ENCODE data around the gene DMBT1. TPM values are rescaled to one million over a fixed set of nuclear protein-coding genes. Genes with fewer than 3 reads are reported as not detected.

DMBT1 gene
- total and polyA plus RNA-seq, 2 donors (not counting 1 experiment from before 2014, with no cell fraction given): not detected

GRCh38 chr10:122656741-122657140 lies 96.2 kb downstream of the DMBT1 start:
- intact Hi-C loops (cut with micrococcal nuclease): no loop called here
- TF ChIP-seq EZH2 (IDR thresholded peaks at IDR 0.05; ENCODE audit: borderline replicate concordance, insufficient read depth, low read depth, low read length, poor library complexity, severe bottlenecking) (no peak), CTCF (IDR thresholded peaks at IDR 0.05) (no peak)
- POLR2A ChIA-PET: no interaction called here

GRCh38 chr10:122657255-122657654 lies 96.7 kb downstream of the DMBT1 start:
- intact Hi-C loops (cut with micrococcal nuclease): no loop called here
- H2AFZ ChIP-seq (ENCODE audit: insufficient read depth, low read depth, low read length, poor library complexity, severe bottlenecking): no peak overlapping the region
- H3K4me1 ChIP-seq (ENCODE audit: control insufficient read depth in 2 of 2, insufficient read depth in 2 of 2, low read length in 2 of 2): no peaks in the 10 kb centered on the region
- H3K36me3 ChIP-seq (replicated peaks in 1 of 2; ENCODE audit: control extremely low read depth in 1 of 2, control insufficient read depth in 1 of 2, extremely low read depth in 1 of 2, insufficient read depth in 2 of 2, low read length in 1 of 2): no peaks in the 10 kb centered on the region
- H3K27me3 ChIP-seq (replicated peaks in 1 of 4; ENCODE audit: control extremely low read depth in 1 of 4, control insufficient read depth in 3 of 4, insufficient read depth in 4 of 4, low read length in 3 of 4): no peaks in the 10 kb centered on the region
- H3K4me1 Mint-ChIP-seq: no peaks in the 10 kb centered on the region
- H3K4me3 Mint-ChIP-seq: no peak overlapping the region
- no peak overlapping the region for H3K9ac ChIP-seq (ENCODE audit: low read length)
- 85% methylated on average over 3 of the region's 4 CpGs for WGBS (ENCODE audit: insufficient coverage)
- ChIA-PET CTCF (no interaction called here), POLR2A (no interaction called here)
- DNase-seq (no peak), ATAC-seq (ENCODE audit: low read depth) (no peak)
- H3K27me3 Mint-ChIP-seq: peaks cover 29% of the 10 kb centered on the region
- TF ChIP-seq CTCF (IDR thresholded peaks at IDR 0.05) (no peak), EZH2 (IDR thresholded peaks at IDR 0.05; ENCODE audit: borderline replicate concordance, insufficient read depth, low read depth, low read length, poor library complexity, severe bottlenecking) (no peak)
- H3K79me2 ChIP-seq (ENCODE audit: control insufficient read depth, insufficient read depth, low read length): no peaks in the 10 kb centered on the region
- no peak overlapping the region for H3K27ac ChIP-seq (ENCODE audit: low read length in 2 of 2)
- no peak overlapping the region for H3K4me2 ChIP-seq (replicated peaks; ENCODE audit: low read depth, low read length, poor library complexity, severe bottlenecking)
- no peak overlapping the region for H3K27ac Mint-ChIP-seq
- H3K9me3 ChIP-seq (ENCODE audit: control extremely low read depth in 1 of 3, control insufficient read depth in 2 of 3, insufficient read depth in 1 of 3, low read length in 2 of 3): peaks cover 0 to 6% (median 0%) of the 10 kb centered on the region in 3 donors
- no peak overlapping the region for H3K4me3 ChIP-seq (ENCODE audit: control extremely low read depth in 1 of 5, extremely low read depth in 1 of 5, insufficient read depth in 1 of 5, low read depth in 2 of 5, low read length in 4 of 5)
- H3K9me3 Mint-ChIP-seq (ENCODE audit: insufficient read depth): no peaks in the 10 kb centered on the region
- H4K20me1 ChIP-seq (ENCODE audit: control insufficient read depth, insufficient read depth, low read length, poor library complexity, severe bottlenecking): no peaks in the 10 kb centered on the region

More at GRCh38 chr10:122656741-122657140, 96.2 kb downstream of the DMBT1 start:
- Histone ChIP-seq H3K27ac (ENCODE audit: low read length in 2 of 2) (no peak overlapping the region), H3K4me2 (replicated peaks; ENCODE audit: low read depth, low read length, poor library complexity, severe bottlenecking) (no peak overlapping the region), H3K79me2 (ENCODE audit: control insufficient read depth, insufficient read depth, low read length) (no peaks in the 10 kb centered on the region), H3K4me1 (ENCODE audit: control insufficient read depth in 2 of 2, insufficient read depth in 2 of 2, low read length in 2 of 2) (no peaks in the 10 kb centered on the region), H2AFZ (ENCODE audit: insufficient read depth, low read depth, low read length, poor library complexity, severe bottlenecking) (no peak overlapping the region), H3K4me3 (ENCODE audit: control extremely low read depth in 1 of 5, extremely low read depth in 1 of 5, insufficient read depth in 1 of 5, low read depth in 2 of 5, low read length in 4 of 5) (no peak overlapping the region), H3K9ac (ENCODE audit: low read length) (no peak overlapping the region), H3K9me3 (ENCODE audit: control extremely low read depth in 1 of 3, control insufficient read depth in 2 of 3, insufficient read depth in 1 of 3, low read length in 2 of 3) (peaks cover 0 to 6% (median 0%) of the 10 kb centered on the region in 3 donors), H4K20me1 (ENCODE audit: control insufficient read depth, insufficient read depth, low read length, poor library complexity, severe bottlenecking) (no peaks in the 10 kb centered on the region), H3K27me3 (replicated peaks in 1 of 4; ENCODE audit: control extremely low read depth in 1 of 4, control insufficient read depth in 3 of 4, insufficient read depth in 4 of 4, low read length in 3 of 4) (no peaks in the 10 kb centered on the region), H3K36me3 (replicated peaks in 1 of 2; ENCODE audit: control extremely low read depth in 1 of 2, control insufficient read depth in 1 of 2, extremely low read depth in 1 of 2, insufficient read depth in 2 of 2, low read length in 1 of 2) (no peaks in the 10 kb centered on the region)
- Mint-ChIP-seq H3K9me3 (ENCODE audit: insufficient read depth) (no peaks in the 10 kb centered on the region), H3K27me3 (peaks cover 33% of the 10 kb centered on the region), H3K4me3 (no peak overlapping the region), H3K4me1 (no peaks in the 10 kb centered on the region), H3K27ac (no peak overlapping the region)
- DNase-seq (no peak), ATAC-seq (ENCODE audit: low read depth) (no peak)
- CTCF ChIA-PET: no interaction called here
- WGBS (ENCODE audit: insufficient coverage): 83% methylated on average over 5 of the region's 5 CpGs

Data from B cell (primary cell).